DOHH2 (cell line): ENCODE data around the gene FOXO6.

Source experiments
- EZH2phosphoT487 ChIP-seq: fragments of 200-600 bp; sonication (generic); IDR thresholded peaks from 2 replicates; pipeline ENCODE4 v1.6.1; 2017; ENCODE audit warnings: borderline replicate concordance, mild to moderate bottlenecking, antibody characterized with exemption, low read length, moderate library complexity, mixed read lengths
- TF ChIP-seq, protein P1 (sequence below): fragments of 200-600 bp; sonication (generic); IDR thresholded peaks from one replicate; pipeline ENCODE4 v1.5.1; 2014; ENCODE audit warnings: antibody characterized with exemption, mild to moderate bottlenecking, low read depth, low read length; ENCODE audit not compliant: poor library complexity, severe bottlenecking

DNA sequence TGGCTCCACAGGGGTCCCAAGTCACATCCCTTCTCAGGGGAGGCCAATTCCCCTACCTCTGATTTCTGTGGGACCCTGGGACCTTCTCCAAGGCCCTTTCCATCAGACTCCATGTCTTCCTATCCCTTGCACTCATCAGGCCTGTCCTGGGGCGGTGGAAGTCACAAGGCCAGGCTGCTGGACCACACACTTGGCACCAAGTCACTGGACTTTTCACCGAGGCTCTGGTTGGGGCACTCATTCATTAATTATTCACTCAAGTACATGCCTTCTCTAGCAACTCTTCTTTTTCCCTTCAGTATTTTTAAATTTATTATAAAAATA lies 11.2 kb upstream of the FOXO6 start:
- TF ChIP-seq, protein P1, sequence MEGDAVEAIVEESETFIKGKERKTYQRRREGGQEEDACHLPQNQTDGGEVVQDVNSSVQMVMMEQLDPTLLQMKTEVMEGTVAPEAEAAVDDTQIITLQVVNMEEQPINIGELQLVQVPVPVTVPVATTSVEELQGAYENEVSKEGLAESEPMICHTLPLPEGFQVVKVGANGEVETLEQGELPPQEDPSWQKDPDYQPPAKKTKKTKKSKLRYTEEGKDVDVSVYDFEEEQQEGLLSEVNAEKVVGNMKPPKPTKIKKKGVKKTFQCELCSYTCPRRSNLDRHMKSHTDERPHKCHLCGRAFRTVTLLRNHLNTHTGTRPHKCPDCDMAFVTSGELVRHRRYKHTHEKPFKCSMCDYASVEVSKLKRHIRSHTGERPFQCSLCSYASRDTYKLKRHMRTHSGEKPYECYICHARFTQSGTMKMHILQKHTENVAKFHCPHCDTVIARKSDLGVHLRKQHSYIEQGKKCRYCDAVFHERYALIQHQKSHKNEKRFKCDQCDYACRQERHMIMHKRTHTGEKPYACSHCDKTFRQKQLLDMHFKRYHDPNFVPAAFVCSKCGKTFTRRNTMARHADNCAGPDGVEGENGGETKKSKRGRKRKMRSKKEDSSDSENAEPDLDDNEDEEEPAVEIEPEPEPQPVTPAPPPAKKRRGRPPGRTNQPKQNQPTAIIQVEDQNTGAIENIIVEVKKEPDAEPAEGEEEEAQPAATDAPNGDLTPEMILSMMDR = no peak
- no peak for TF ChIP-seq EZH2phosphoT487
